Osteocyte (in vitro differentiated cells): ENCODE data around the gene MBNL1. TPM values are rescaled to one million over a fixed set of nuclear protein-coding genes. Genes with fewer than 3 reads are reported as not detected.

ENCODE experiments used
- DNase-seq: peaks from one replicate; pipeline ENCODE4 v3.0.0; 2021; ENCODE audit warnings: mixed read lengths; ENCODE audit not compliant: unreplicated experiment; ENCODE audit errors: extremely low spot score
- H3K27ac Mint-ChIP-seq: one replicate; pipeline ENCODE4 v1.8.0; 2021; ENCODE audit warnings: mild to moderate bottlenecking, mixed read lengths; ENCODE audit not compliant: unreplicated experiment
- H3K27me3 Mint-ChIP-seq: one replicate; pipeline ENCODE4 v1.8.0; 2021; ENCODE audit warnings: mixed read lengths; ENCODE audit not compliant: unreplicated experiment
- H3K36me3 Mint-ChIP-seq: one replicate; pipeline ENCODE4 v1.8.0; 2021; ENCODE audit warnings: mixed read lengths; ENCODE audit not compliant: unreplicated experiment
- H3K4me1 Mint-ChIP-seq: one replicate; pipeline ENCODE4 v1.8.0; 2021; ENCODE audit warnings: mixed read lengths; ENCODE audit not compliant: unreplicated experiment
- H3K4me3 Mint-ChIP-seq: one replicate; pipeline ENCODE4 v1.8.0; 2021; ENCODE audit warnings: mild to moderate bottlenecking, moderate library complexity, mixed read lengths; ENCODE audit not compliant: unreplicated experiment
- H3K9me3 Mint-ChIP-seq: one replicate; pipeline ENCODE4 v1.8.0; 2021; ENCODE audit warnings: mixed read lengths; ENCODE audit not compliant: unreplicated experiment
- CTCF ChIP-seq: fragments of 200-600 bp; sonication (generic); IDR thresholded peaks from 2 replicates; pipeline ENCODE4 v1.5.0; 2021; ENCODE audit warnings: antibody characterized with exemption, mild to moderate bottlenecking, moderate library complexity
- total RNA-seq: library from RNA; stranded (reverse); gene quantifications from 2 replicates; pipeline ENCODE4 v1.2.1, GENCODE V29; 2021

Gene MBNL1
- total RNA-seq, 1 donor from 2014 or later = 166 TPM

- Mint-ChIP-seq H3K27ac (no peak overlapping the region), H3K36me3 (no peaks in the 10 kb centered on the region), H3K27me3 (no peaks in the 10 kb centered on the region), H3K9me3 (no peaks in the 10 kb centered on the region), H3K4me3 (no peak overlapping the region), H3K4me1 (peaks cover 62% of the 10 kb centered on the region)
- no peak for TF ChIP-seq CTCF
- DNase-seq = no peak
These were observed 22.5 kb downstream of the MBNL1 start for GRCh38 chr3:152291238-152291637.

- H3K27ac Mint-ChIP-seq = no peak overlapping the region
- no peak for TF ChIP-seq CTCF
- H3K4me3 Mint-ChIP-seq = no peak overlapping the region
- no peaks in the 10 kb centered on the region for H3K36me3 Mint-ChIP-seq
- H3K4me1 Mint-ChIP-seq = peaks cover 65% of the 10 kb centered on the region
- DNase-seq = no peak
- no peaks in the 10 kb centered on the region for H3K27me3 Mint-ChIP-seq
- H3K9me3 Mint-ChIP-seq = no peaks in the 10 kb centered on the region
These were observed 22.9 kb downstream of the MBNL1 start for GRCh38 chr3:152291649-152292066.

DNA sequence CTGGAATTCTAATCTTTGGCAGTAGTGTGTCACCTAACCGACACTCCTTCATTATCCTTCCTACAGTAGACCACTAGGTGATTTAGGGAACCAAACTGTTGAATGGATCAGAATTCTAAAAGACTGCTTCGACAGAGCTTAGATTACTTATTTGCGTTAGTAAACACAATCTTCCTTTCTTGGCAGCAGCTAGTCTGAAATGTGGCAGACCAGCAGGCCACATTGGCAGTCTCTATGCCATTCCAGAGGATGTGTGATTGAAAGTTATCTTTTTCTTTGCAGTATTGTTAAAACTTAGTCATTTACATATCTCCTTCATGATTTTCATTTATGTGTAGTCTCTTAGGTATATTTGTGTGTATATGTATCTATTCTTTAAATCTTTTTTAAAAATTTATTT is 23.6 kb downstream of the MBNL1 start:
- no peak for TF ChIP-seq CTCF
- Mint-ChIP-seq H3K36me3 (no peaks in the 10 kb centered on the region), H3K27ac (no peak overlapping the region), H3K4me1 (peaks cover 70% of the 10 kb centered on the region), H3K27me3 (no peaks in the 10 kb centered on the region), H3K4me3 (no peak overlapping the region), H3K9me3 (no peaks in the 10 kb centered on the region)
- DNase-seq = no peak

DNA sequence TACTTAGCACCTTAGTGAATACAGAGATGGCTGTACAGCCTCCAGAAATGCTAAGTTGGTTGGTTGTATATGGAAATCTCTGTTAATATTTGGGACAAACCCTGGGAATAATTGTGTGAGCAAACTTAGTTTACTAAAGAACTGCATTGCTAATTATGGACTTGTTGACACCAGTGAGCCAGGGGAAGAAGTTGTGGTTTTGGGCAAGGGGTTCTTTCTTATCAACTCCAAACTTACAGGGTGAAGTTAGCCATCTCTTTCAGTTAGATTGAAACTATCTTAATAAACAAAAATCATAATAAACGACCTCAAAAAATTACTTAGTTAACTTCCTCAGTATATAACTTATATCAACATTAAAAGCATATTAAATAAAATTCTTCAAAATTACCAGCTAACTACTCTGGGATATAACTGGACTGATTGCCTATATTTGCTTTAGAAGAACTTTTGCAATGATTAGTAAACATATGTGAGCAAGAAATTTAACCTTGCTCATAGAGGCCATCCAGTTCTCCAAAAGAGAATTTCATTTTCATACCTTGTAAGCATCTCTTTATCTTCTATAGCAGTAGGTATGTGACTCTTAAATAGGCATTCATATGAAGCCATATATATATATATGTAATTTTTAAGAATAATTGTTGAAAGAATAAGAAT is 24.7 kb downstream of the MBNL1 start:
- Mint-ChIP-seq H3K4me3 (no peak overlapping the region), H3K36me3 (peaks cover 3% of the 10 kb centered on the region), H3K27me3 (no peaks in the 10 kb centered on the region), H3K4me1 (peaks cover 69% of the 10 kb centered on the region), H3K27ac (no peak overlapping the region), H3K9me3 (no peaks in the 10 kb centered on the region)
- DNase-seq = no peak
- no peak for TF ChIP-seq CTCF

DNA sequence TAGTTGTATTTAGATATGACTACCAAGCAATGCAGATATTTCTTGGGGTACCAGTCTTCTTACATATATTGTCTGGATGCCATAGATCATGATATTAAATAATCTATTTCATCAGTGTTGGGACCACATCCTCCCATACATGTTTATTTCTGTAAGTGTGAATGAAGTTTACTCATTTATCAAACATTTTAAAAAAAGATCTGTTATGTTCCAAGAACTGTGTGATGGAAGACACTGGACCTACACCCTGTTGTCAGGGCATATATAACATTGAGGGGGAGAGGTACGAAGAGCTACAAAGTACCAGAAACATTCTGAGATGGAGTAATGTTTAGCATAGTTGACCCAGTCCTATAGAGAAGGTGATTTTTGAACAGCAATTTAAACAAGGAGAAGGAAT is 26.6 kb downstream of the MBNL1 start:
- peaks cover 70% of the 10 kb centered on the region for H3K4me1 Mint-ChIP-seq
- H3K9me3 Mint-ChIP-seq = no peaks in the 10 kb centered on the region
- no peak for DNase-seq
- H3K4me3 Mint-ChIP-seq = no peak overlapping the region
- no peaks in the 10 kb centered on the region for H3K27me3 Mint-ChIP-seq
- peaks cover 14% of the 10 kb centered on the region for H3K36me3 Mint-ChIP-seq
- TF ChIP-seq CTCF = no peak
- peak overlapping the region; percentile 6 for H3K27ac Mint-ChIP-seq
